ENCODE data around the gene DZIP3.
"Not testable (repeated sequence)": the region's sequence is repeated elsewhere in the genome, so short reads cannot be mapped to it uniquely, and the experiment has no call there.

Gene DZIP3

GRCh38 chr3:108602249-108602934, 12.9 kb downstream of the DZIP3 start:
- DNase-seq = no peak

DNA sequence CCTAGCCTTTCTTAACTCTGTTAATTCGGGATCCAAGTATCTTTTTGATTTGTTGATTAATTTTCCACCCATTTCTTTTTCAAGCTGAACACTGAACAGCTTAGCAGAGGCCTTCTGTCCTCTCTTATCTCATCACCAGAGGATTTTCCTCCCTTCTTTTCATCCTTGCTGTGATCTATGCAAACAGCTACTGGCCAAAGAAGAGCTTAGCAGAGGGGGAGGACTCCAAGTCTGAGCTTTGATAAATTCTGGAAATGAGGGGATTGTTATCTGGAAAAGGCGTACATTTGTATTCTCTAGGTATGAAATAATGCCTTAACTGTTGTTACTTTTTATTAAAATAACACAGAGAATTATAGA, 13.4 kb downstream of the DZIP3 start:
- DNase-seq = no peak

DNA sequence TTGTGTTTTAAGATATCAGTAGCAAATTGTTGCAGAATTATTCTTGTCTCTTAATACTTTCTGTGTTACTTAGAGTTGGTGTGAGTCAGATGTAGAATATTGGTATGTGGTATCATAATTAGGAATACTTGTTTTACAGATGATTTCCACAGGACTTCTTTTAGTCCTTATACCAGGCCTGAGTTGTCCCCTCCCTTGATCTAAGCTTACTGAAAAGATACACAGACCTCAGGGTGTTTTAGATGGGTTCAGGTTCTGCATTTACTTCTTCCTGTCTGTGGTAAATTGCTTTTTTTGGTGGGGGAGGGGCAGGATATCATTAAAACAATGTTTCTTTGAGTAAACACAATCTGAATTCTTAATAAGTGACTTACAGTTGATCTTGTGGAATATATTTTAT, 14.2 kb downstream of the DZIP3 start:
- no peak for DNase-seq

DNA sequence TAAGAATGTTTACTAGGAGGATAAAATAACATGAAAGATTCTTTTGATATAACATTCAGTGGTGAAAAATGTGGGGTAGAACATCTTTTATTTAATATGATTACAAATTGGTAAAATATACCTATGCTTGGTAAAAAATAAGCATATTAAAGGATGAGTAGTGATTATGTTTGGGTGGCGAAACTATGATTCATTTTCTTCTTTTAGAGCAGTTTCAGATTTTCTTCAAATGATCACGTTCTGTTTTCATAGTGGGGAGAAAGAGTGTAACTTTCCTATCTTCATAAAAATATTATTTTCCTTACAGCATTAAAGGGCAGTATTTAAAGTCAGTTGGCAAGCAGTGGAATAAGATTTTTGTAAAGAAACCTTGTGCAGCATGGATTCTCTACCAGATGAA, 15.5 kb downstream of the DZIP3 start:
- DNase-seq = no peak

DNA sequence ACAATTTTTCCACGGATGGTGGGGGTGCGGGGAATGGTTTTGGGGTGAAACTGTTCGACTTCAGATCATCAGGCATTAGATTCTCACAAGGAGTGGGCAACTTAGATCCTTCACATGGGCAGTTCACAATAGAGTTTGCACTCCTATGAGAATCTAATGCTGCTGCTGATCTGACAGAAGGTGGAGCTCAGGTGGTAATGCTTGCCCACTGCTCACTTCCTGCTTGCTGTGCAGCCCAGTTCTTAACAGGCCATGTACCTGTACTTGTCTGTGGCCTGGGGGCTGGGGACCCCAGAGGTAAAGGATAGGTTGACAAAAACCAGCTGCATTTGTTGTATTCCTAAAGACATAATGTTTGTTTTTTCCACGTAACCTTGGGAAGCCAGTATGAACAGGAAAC, 16.0 kb downstream of the DZIP3 start:
- DNase-seq = no peak

GRCh38 chr3:108608750-108609149, 19.2 kb downstream of the DZIP3 start:
- DNase-seq = no peak

DNA sequence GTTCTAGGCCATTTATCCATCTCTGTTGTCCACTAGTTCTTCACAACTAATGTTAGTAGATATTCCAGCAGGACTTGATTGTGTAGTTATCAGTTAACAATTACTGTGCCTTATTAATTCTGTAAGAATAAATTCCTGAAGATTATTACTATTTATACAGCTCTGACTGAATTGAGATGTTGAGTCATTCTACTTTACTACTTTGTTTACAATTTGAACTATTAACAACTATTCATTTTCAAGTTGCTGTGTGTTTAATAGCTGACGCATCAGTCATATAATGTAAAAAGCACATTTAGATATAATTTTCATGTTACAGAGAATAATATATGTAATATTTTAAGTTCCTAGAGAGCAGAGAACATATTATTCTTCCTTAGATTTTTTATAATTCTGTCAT, 21.1 kb downstream of the DZIP3 start:
- DNase-seq = no peak

- not testable (repeated sequence) for DNase-seq
Observed at GRCh38 chr3:108616090-108616489, 26.6 kb downstream of the DZIP3 start.

- no peak for DNase-seq
Observed at GRCh38 chr3:108620250-108620649, 30.7 kb downstream of the DZIP3 start.

- no peak for DNase-seq
Observed at GRCh38 chr3:108623504-108623903, 34.0 kb downstream of the DZIP3 start.

- DNase-seq = no peak
Observed at GRCh38 chr3:108629974-108630373, 40.5 kb downstream of the DZIP3 start.

DNA sequence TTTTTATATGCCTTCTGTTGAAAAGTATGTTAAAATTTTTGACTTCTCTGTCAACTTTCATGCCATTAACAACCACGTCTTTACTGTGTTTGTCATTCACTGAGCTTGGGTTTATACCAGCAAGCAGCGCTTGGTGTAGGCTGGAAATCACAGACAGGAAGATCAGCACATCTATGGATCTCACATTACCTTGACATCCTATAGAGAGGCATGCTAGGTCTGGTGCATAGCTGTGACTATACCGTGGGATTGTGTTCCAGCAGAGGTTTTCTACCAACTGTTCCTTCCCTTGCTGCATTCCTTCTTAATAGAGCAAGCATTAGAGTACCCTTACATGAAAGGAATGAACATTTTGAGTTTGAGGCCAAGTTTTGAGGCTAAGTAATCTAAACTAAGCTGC, 53.0 kb downstream of the DZIP3 start:
- DNase-seq = no peak

DNA sequence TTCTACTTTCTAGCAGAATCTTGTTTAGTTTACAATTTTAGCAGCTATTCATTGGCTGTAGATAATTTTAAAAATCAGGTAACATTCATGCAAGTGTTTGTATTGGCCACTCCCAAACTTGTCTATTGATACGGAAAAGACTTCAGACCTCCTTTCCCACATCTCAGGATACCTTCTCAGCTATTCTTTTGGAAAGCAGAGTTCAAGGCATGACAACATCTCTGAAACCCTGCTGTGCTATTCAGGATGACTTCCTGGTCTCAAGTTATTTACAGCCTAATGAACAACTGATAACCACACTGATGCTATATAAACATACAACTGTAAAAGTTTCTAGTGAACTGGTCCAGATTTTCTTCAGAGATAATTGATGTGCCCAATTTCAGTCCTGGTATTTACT, 55.8 kb downstream of the DZIP3 start:
- no peak for DNase-seq

DNA sequence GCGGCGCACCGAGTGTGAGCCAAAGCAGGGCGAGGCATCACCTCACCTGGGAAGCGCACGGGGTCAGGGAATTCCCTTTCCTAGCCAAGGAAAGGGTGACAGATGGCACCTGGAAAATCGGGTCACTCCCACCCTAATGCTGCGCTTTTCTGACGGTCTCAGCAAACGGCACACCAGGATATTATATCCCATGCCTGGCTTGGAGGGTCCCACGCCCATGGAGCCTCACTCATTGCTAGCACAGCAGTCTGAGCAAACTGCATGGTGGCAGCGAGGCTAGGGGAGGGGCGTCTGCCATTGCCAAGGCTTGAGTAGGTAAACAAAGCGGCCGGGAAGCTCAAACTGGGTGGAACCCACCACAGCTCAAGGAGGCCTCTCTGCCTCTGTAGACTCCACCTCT, 66.1 kb downstream of the DZIP3 start:
- not testable (repeated sequence) for DNase-seq

DNA sequence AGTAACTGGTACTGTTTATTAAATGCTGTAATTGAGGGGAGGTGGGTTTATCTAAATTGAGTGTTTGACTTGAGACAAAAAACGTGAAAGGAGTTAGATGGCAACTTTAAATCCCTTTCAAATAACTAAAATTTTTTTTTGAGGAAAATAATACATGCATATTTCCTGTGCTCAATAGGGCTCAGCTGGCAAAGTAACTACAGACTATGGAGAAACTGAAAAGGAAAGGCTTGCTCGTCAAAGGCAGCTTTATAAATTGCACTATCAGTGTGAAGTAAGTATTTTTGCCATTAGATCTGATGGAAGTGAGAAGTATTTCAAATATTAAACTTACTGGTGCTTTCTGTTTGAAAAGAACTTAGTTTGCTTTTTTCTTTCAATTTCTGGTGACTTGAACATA, 72.2 kb downstream of the DZIP3 start:
- DNase-seq = no peak

DNA sequence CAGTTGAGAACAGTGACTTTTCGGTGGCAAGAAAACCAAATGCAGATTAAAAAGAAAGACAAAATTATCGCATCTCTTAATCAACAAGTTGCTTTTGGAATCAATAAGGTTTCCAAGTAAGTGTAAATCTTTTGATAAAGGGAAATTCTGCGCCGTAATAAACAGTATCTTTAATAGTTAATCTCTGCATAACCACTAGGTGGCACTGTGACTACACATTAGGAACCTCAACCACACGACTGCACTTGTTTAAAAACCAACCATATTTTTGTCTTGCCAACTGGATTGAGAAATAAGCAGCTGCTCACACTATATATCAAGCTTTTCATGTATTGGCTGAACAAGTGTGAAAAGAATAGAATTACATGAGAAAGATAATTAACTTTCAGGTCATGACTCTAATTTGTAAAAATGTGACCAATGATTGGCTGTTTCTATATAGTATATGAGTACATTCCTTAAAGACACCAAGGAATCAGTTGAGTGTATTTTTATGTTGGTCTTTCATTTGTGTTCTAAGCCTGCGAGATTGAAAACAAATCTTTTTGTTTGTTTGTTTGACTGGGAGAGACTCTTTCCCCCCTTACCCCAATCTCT, 72.7 kb downstream of the DZIP3 start:
- peak; percentile 57 for DNase-seq

- DNase-seq = no peak
Observed at GRCh38 chr3:108664266-108664665, 74.7 kb downstream of the DZIP3 start.

GRCh38 chr3:108667312-108667711, 77.8 kb downstream of the DZIP3 start:
- DNase-seq = no peak

- DNase-seq = no peak
Observed at GRCh38 chr3:108669208-108669607, 79.7 kb downstream of the DZIP3 start.

DNA sequence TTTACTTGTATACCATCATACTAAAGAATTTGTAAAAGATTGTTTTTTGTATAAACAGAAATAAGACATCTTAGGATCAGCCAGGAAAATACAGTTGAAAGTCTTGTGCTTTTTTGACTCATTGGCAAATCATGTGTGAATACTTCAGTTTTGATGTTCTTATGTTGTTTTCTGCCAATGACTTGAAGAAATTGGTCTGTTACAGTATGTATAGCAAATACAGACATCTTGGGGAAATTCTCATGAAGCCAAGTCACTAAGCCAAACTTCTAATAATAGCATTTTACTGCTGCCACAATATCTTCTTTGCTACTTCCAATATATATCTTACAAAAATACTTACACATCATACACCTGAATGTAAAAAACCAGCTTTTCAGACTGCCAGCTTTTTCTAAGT, 83.2 kb downstream of the DZIP3 start:
- DNase-seq = no peak

- DNase-seq = no peak
Observed at GRCh38 chr3:108673988-108674661, 84.6 kb downstream of the DZIP3 start.

GRCh38 chr3:108677811-108678210, 88.3 kb downstream of the DZIP3 start:
- DNase-seq = no peak

DNA sequence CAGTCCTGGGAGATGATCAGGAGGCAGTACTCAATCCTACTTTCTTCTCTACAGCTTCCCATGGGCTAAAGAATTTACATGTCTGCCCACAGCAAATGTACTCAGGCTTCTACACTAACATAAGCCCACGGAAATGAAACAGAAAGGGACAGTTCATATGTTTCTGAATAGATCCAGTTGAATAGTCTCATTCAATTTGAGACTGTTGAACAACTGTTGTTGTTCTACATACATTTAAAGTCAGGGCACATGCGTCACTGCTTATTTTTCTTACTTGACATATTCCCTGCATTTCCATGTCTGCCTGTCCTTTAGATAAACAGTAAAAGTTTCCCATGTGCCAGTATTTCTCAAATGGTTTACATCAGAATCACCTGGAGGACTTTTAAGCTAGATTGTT, 102.8 kb downstream of the DZIP3 start:
- DNase-seq = not testable (repeated sequence)

GRCh38 chr3:108698461-108698860, 108.9 kb downstream of the DZIP3 start:
- DNase-seq = no peak

GRCh38 chr3:108705045-108705444, 115.5 kb downstream of the DZIP3 start:
- DNase-seq = no peak
